Measurements from ENCODE around the gene HDGF. TPM values are rescaled to one million over a fixed set of nuclear protein-coding genes. Genes with fewer than 3 reads are reported as not detected.
A peak's percentile ranks its signal among the peaks of the same experiment; 100 is the strongest.

Gene HDGF
- total RNA-seq, 1 donor from 2014 or later, result 270 TPM

- Mint-ChIP-seq H3K36me3 (peaks cover 19% of the 10 kb centered on the region), H3K27ac (peak overlapping the region; percentile 80), H3K4me3 (peak overlapping the region; percentile 93), H3K9me3 (no peaks in the 10 kb centered on the region), H3K27me3 (peaks cover 7% of the 10 kb centered on the region), H3K4me1 (ENCODE audit: unreplicated experiment) (peaks cover 45% of the 10 kb centered on the region)
- no peak for DNase-seq (ENCODE audit: extremely low spot score, unreplicated experiment)
- no peak for TF ChIP-seq CTCF (conservative IDR thresholded peaks at IDR 0.05)
These were observed 48.1 kb downstream of the HDGF start for GRCh38 chr1:156703336-156703735.

GRCh38 chr1:156700736-156701531 is 50.5 kb downstream of the HDGF start:
- H3K27me3 Mint-ChIP-seq, result peaks cover 7% of the 10 kb centered on the region
- no peak for DNase-seq (ENCODE audit: extremely low spot score, unreplicated experiment)
- H3K4me3 Mint-ChIP-seq, result peak overlapping the region; percentile 72
- peaks cover 27% of the 10 kb centered on the region for H3K36me3 Mint-ChIP-seq
- no peaks in the 10 kb centered on the region for H3K9me3 Mint-ChIP-seq
- H3K4me1 Mint-ChIP-seq (ENCODE audit: unreplicated experiment), result peaks cover 53% of the 10 kb centered on the region
- TF ChIP-seq CTCF (conservative IDR thresholded peaks at IDR 0.05), result no peak
- H3K27ac Mint-ChIP-seq, result no peak overlapping the region

- peaks cover under 1% of the 10 kb centered on the region for H3K27me3 Mint-ChIP-seq
- peak overlapping the region; percentile 54 for H3K4me3 Mint-ChIP-seq
- peaks cover 55% of the 10 kb centered on the region for H3K4me1 Mint-ChIP-seq (ENCODE audit: unreplicated experiment)
- DNase-seq (ENCODE audit: extremely low spot score, unreplicated experiment), result no peak
- no peak overlapping the region for H3K27ac Mint-ChIP-seq
- no peak for TF ChIP-seq CTCF (conservative IDR thresholded peaks at IDR 0.05)
- peaks cover 27% of the 10 kb centered on the region for H3K36me3 Mint-ChIP-seq
- no peaks in the 10 kb centered on the region for H3K9me3 Mint-ChIP-seq
These were observed 52.5 kb downstream of the HDGF start for GRCh38 chr1:156698995-156699394.

DNA sequence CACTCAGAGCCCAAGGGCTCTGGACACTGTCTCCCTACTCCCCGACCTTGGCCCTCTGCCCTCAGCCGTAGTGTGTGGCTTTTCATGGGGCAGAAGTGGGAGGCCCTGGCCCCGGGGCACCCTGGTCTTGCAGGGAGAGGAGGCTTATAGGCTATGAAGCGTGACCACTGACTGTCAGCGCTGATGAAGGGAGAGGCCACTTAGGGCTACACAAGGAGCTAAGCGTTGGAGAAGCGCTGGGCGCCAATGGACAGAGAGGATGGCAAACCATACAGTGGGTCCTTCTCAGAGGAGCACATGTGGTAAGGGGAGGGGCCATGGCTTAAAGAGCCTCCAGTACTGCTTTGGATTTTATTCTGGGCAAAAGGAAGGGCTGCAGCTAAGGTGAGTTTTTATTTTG is 54.0 kb downstream of the HDGF start:
- Mint-ChIP-seq H3K9me3 (no peaks in the 10 kb centered on the region), H3K27me3 (no peaks in the 10 kb centered on the region), H3K4me3 (peak overlapping the region; percentile 47), H3K27ac (peak overlapping the region; percentile 74), H3K4me1 (ENCODE audit: unreplicated experiment) (peaks cover 58% of the 10 kb centered on the region), H3K36me3 (peaks cover 27% of the 10 kb centered on the region)
- TF ChIP-seq CTCF (conservative IDR thresholded peaks at IDR 0.05), result no peak
- DNase-seq (ENCODE audit: extremely low spot score, unreplicated experiment), result no peak

GRCh38 chr1:156696755-156697154 is 54.7 kb downstream of the HDGF start:
- peak overlapping the region; percentile 74 for H3K27ac Mint-ChIP-seq
- peaks cover 65% of the 10 kb centered on the region for H3K4me1 Mint-ChIP-seq (ENCODE audit: unreplicated experiment)
- peak overlapping the region; percentile 46 for H3K4me3 Mint-ChIP-seq
- H3K9me3 Mint-ChIP-seq, result no peaks in the 10 kb centered on the region
- peaks cover 27% of the 10 kb centered on the region for H3K36me3 Mint-ChIP-seq
- H3K27me3 Mint-ChIP-seq, result no peaks in the 10 kb centered on the region
- no peak for TF ChIP-seq CTCF (conservative IDR thresholded peaks at IDR 0.05)
- DNase-seq (ENCODE audit: extremely low spot score, unreplicated experiment), result no peak
